GM19239 (cell line): ENCODE data around the gene LCN6.

ENCODE experiments used
- DNase-seq: peaks from one replicate; pipeline ENCODE4 v3.0.0; 2011; ENCODE audit warnings: low spot score; ENCODE audit not compliant: insufficient read length
- FAIRE-seq: peaks from 2 replicates; lab custom pipeline; 2011; peaks lifted over from hg19 to GRCh38; lab: Jason Lieb, UNC

LCN6 gene

DNA sequence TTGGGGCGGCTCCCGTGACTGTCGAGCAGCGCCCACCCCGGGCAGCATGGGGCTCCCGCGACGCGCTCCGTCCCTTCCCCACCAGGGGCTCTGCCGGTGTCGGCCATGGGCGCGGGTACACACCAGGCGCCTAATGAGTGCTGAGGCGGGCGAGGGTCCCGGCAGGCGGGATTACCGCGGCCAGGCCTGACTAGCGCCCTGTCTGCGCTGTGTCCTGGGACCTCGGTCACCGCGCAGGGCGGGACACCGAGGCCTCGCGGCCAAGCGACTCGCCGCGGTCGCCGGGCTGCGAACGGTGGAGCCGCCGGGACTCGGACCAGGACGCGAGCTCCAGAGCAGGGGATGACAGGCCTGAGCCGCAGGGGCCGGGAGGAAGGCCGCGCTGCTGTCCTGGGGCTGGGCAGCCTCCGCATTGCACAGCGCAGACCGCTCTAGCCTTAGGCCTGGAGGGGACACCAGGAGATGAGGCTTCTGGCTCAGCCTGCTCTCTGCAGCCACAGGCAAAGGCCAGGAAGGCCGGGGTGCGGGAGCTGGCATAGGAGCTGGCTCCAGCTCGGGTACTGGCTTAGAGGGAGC, 19.7 kb downstream of the LCN6 start:
- no peak for DNase-seq
- no peak for FAIRE-seq

DNA sequence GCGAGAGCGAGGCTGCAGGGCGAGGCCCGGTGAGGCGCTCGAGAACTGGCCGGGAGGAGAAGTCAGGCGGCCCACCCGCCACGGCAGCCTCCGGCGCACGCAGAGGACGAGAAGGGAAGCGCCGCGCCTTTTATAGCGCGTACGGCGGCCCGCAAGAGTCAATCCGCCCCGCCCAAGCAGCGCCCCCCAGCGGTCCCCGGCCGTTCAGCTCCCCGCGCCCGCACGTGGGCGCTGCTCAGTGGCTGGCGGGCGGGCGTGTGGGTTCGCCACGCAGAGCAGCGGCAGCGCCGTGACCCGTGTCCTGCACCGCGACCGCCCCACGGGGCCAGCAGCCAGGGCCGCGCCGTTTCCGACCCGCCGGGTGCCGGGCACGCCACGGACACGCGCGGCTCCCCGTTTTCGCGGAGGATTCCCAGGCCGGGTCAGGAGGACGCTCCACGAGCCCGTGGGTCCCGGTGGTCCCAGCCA, 20.2 kb downstream of the LCN6 start:
- no peak for FAIRE-seq

DNA sequence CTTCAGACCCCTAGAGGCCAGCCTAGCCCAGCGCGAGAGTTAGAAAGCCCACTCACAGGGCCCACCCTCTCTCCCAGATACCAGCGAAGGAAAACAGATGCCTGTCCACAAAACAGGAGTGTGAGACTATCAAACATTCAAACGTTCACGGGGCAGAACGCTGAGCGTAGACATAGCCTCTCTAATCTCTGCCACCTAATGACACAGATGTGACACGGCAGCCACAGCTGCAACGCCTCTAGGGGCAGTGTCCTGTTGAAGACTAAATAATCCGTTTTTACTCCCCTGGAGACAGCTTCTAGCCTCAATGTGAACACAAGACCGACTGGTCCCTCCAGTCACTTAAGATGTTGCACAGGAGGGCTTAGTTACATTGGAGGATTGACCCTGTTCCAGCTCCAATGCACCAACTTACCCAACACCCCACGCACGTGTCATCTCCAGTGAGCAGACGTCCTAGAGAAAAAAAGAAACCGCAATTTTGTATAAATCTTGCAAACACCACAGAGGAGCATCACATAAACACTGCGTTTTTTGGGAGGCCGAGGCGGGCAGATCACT, 21.6 kb downstream of the LCN6 start:
- FAIRE-seq (peak; percentile 75), DNase-seq (peak; percentile 79)

More for the DNA sequence above, 20.2 kb downstream of the LCN6 start:
- DNase-seq, result peak; percentile 96

DNA sequence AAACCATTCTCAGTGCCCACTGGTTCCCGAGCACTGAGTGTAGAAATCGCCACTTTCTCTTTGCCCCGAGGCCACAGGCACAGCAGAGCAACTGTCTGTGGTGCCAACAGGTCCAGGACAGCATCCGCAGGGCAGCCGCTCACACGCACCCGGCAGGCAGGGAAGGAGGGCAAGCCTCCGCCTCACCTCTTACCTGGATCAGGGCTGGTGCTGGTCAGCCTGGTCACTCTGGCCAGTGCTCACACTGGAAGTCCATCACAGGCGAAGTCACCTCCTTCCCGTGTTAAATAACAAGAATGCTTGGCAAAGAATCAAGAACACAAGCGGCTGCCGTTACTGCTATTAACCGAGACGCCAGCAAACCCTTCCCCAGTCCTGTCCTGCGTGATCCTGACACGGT, 22.2 kb downstream of the LCN6 start:
- FAIRE-seq, result no peak
- DNase-seq, result no peak

DNA sequence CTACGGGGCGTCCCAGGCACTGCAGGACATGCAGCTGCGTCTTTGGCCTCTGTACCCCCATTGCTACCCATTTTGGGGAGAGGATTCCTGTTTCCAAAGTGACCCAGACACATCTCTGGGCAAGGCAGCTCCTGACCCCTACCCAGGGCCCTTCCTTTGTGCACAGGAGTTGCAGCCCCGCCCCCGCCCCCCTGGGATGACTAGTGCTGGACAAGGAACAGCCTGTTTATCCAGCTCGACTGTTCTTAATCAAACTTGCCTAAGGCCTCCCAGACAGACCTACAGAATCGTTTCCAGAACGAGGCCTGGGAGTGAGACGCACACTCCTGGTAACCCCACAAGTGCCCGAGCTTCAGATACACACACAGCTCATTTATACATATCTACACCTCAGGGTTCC, 22.7 kb downstream of the LCN6 start:
- DNase-seq (no peak), FAIRE-seq (no peak)

DNA sequence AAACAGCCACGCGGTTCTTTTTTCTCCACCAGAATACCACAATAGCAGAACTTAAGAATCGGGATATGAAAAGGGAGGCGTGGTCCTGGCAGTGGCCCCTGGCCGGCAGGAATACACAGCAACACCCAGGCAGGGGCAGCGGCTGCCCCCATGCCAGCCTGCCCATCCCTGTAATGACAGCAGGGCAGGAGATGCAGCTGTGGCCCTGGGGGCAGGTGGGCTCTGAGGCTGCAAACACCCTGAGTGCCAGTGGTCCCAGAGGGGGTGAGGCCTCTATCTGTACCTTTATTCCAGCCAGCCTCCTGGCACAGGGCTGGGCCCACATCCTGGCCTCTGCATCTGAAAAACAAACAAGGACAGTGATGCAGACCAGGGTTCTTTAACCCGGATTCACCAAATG, 23.6 kb downstream of the LCN6 start:
- DNase-seq, result no peak

DNA sequence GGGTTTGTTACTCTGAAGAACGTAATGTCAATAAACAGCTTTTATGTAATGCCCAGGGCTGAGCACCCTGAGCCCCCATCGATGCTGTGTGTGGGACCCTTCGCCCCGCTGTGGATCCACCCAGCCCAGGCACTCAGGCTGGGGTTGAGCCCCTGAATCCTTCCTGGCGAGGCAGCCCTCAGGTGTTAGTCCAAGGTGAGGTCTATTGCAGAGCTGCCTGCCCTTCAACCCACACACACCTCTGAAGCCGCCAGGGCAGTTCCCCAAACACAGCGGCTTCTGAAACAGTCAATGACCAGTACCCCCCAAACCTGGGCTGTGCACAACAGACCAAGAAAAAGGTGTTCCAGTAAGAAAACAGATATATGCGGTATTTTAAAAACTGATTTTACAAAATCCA, 24.3 kb downstream of the LCN6 start:
- DNase-seq (no peak), FAIRE-seq (no peak)

More for the DNA sequence above, 23.6 kb downstream of the LCN6 start:
- FAIRE-seq, result no peak

DNA sequence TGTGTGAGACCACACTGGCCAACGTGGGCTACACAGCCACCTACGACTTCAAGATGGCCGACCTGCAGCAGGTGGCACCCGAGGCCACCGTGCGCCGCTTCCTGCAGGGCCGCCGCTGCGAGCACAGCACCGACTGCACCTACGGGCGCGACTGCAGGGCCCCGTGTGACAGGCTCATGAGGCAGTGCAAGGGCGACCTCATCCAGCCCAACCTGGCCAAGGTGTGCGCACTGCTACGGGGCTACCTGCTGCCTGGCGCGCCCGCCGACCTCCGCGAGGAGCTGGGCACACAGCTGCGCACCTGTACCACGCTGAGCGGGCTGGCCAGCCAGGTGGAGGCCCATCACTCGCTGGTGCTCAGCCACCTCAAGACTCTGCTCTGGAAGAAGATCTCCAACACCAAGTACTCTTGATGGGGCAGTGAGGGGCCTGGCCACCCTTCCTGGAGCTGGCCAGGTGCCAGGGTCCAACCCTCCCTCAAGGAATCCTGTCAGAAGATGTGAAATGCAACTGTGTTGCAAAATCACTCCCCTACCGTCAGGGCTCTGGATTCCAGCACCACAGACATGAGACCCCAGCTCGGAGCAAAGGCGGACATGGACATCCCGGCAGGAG, 24.9 kb downstream of the LCN6 start:
- no peak for DNase-seq
- no peak for FAIRE-seq

DNA sequence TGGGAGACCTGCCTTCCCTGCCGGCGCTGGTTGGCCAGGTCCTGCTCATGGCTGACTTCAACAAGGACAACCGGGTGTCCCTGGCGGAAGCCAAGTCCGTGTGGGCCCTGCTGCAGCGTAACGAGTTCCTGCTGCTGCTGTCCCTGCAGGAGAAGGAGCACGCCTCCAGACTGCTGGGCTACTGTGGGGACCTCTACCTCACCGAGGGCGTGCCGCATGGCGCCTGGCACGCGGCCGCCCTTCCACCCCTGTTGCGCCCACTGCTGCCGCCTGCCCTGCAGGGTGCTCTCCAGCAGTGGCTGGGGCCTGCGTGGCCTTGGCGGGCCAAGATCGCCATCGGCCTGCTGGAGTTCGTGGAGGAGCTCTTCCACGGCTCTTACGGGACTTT, 25.4 kb downstream of the LCN6 start:
- DNase-seq (no peak), FAIRE-seq (no peak)

DNA sequence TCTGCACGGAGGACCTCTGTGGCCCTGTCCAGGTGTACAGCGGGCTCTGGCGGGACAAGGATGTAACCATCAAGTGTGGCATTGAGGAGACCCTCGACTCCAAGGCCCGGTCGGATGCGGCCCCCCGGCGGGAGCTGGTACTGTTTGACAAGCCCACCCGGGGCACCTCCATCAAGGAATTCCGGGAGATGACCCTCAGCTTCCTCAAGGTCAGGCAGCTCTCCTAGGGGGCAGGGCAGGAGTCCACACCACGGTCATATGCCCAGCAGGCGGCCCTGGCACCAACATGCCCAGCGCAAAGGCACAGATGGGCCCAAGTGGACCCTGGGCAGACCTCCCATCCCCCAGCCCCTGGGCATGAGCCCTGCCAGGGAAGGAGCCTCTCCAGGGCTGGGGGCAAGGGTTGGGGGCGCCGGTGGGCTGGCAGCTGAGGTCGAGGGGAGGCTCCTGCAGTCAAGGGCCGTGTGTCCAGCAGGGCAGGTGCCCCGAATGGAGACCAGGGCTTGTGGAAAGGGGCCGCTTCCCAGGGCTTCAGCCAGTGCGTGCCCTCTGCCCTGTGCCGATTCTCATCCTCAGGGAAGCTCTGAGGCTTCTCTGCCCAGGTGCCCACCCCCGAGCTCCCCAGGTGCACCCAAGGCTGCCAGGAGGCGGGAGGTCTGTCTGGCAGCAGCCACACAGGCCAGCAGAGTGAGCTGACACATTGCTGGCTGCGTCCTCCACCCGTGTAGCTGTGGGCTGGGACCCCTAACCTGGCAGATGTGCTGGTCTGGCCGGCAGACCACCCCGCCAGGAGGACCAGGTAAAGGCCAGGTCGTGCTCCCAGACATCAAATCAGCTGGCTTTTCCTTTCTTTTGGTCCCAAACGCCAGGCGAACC, 26.0 kb downstream of the LCN6 start:
- FAIRE-seq (no peak), DNase-seq (no peak)

DNA sequence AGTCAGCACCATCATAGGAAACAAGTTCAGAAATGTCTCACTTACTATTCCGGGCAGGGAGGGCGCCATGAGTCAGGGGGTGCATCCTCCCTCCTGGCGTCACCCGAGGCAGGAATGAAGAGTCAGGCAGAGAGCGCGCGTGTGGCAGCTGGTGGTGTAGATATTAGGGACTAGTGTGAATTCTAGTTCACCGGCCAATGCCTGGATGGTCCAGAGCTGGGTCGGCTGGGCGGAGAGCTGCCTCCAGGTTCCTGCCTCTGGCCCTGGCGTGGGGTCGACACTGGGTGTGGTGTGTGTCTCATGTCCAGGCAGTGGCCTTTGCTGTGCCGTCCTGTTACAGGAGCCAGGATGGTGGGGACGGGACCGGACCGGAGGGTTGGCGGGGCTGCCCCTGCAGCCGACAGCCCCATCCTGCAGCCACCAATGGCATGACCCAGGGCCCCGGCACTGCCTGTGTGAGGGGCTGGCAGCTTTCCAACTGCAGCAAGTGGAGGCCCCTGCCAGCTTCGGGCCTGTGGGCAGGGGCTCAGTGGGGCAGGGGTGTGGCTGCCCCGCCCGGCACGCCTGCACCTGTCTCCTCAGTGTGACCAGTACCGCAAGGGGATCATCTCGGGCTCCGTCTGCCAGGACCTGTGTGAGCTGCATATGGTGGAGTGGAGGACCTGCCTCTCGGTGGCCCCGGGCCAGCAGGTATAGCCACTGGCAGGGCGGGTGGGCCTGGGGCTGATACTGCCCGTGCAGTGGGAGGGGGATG, 26.8 kb downstream of the LCN6 start:
- no peak for FAIRE-seq

DNA sequence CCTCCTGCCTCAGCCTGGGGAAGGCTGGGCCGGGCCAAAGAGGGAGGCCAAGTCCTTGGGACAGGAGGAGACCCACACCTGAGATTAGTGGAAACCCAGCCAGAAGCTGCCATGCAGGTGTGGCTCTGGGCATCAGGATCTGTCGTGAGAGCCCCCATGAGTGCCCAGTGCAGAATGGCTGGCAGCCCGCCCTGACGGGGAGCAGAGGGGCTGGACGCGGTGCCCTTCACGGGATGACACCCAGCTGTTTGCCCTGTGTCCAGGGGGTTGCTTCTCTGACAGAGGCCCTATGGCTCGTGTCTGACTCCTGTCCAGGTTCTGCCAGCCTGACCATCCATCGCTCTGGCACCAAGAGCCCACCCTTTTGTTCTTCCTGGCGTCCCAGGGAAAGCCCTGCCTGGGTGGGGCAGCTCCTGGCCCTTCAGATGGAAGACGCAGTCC, 27.4 kb downstream of the LCN6 start:
- DNase-seq, result no peak
- no peak for FAIRE-seq

More for the DNA sequence above, 26.8 kb downstream of the LCN6 start:
- DNase-seq, result no peak

DNA sequence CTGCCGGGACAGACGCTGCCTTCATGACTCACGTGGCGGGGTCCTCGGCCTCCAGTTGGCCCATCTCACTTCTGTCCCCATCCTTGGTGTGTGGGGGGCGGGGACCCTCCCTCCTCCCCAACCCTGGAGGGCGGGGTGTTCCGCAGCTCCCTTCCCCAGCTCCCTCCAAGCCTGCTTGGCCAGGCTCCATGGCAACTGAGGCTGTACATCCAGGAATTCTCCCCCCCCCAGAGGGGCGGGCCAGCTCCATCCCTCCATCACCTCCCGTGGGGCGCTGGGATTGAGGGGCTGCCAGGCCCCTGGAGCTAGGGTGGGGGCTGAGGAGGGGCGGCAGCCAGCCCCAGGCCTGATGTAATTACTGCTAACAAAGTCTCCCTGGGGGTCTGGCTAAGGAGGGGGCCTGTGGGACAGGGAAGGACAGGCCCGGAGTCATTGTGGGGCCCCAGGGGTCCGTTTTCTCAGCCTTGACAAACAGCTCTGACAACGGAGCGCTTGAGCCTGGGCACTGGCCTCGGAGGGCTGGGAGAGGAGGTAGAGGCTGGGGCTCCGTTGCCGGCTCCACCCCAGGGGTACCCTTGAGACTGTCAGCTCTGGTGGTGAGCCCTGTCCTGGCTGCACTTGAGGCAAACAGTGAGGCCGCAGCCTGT, 28.0 kb downstream of the LCN6 start:
- FAIRE-seq (no peak), DNase-seq (no peak)

DNA sequence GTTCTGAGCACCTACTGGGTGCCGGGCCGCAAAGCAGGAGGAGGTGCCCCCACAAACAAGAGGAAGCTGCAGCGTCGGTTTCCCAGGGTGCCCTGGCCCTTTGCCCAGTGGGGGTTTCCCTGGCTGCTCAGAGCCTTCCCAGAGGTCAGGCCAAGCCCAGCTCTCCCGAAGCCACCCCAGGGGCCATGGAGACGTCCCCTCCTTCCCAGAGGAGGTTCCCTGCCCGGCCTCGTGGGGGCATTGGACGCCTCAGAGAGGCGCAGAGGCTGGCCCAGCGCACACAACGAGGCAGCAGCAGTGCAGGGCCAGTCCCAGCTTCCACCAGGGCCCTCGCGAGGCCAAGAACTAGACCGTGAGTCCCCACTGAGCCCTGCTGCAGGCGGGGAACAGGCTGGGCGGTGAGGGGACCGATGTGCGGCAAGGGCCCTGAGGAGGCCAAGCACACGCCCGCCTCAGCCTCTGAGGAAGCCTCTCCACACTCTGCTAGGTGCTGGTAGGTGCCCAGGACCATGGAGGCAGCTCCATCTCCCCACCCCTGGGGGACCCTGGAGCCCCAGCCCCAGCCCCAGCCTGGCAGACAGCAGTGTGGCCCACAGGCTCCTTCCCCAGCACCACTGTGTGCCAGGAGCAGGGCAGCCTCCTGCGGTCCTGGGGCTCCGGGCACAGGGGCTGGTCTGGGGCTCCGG, 29.0 kb downstream of the LCN6 start:
- FAIRE-seq, result no peak
- DNase-seq, result no peak

DNA sequence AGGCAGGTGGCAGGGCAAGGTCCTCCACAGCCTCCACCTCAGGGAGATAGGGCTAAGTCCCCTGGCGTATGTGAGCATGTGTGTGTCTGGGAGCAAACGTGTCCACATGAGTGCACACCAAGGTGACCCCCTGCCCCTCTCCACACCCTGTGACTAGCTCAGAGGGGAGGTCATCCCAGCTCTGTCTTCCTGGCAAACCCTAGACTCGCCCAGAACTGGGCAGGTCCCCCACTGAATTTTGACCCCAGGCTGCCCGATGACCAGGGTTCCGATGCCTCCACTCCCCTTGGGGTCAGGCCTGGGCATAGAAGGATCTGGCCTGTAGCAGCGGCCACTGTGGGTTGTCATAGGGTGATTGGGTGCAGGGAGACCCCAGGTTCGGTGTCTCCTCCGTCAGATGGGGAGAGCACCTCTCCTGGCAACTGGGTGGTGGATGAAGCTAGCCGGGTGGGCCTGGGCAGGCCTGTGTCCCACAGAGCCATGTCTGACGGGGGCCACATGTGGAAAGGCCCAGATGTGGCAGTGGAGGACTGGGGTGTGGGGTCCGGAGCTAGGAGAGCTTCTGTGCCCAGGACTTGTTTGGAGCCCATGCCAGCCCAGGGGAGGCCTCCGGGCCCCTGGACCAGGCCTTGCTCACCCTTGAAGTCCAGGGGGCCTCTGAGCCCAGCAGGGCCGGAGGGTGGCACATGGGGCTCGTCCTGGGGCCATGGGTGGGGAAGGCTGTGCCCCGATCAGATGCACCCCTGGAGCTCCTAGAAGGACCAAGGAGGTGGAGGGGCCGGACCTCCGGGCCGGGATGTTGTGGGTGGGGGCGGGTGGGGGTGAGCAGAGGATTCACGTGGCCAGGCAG, 29.8 kb downstream of the LCN6 start:
- FAIRE-seq, result no peak
- no peak for DNase-seq

DNA sequence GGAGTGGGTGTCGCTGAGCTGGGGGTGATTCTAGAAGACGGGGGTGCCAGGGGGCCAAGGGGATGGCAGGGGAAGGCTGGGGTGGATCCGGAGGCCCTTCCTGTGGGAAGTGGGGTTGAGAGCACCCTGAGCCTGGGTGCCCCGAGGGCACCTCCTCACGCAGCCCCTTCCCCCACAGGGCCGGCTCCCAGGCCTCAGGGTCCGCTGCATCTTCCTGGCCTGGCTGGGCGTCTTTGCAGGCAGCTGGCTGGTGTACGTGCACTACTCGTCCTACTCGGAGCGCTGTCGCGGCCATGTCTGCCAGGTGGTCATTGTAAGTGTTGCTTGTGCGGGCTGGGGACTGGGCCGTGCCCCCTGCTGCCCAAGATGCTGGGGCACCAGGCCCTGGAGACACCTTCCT, 30.9 kb downstream of the LCN6 start:
- no peak for DNase-seq
- FAIRE-seq, result no peak

DNA sequence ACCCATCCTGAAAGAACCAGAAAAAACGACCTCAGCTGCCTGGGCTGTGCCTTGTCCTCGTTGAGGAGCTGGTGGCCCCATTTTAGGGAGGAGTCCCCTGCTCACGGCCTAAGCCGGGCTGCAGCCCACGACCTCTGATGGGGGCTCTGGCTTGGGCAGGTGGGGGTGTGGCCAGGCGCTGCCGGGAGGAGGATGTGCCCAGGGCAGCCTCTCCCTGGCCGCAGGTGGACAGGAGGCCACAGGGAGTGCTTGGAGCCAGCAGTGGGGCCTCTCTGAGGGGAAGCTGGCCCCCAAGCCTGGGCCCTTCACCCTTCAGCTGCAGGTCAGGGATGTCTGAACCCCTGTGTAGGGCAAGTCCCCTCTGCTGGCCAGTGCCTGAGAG, 33.4 kb downstream of the LCN6 start:
- no peak for FAIRE-seq
- DNase-seq, result no peak
